H9 (cell line): ENCODE results near the gene RFPL1. TPM values are rescaled to one million over a fixed set of nuclear protein-coding genes. Genes with fewer than 3 reads are reported as not detected.

Source experiments
- DNase-seq: peaks from one replicate; pipeline ENCODE4 v3.0.0-alpha.2; 2017
- H2AFZ ChIP-seq: one replicate; pipeline ENCODE4 v1.6.1; 2013; ENCODE audit warnings: mild to moderate bottlenecking, low read length, control low read depth, moderate library complexity
- H2AK5ac ChIP-seq: 2 replicates; pipeline ENCODE4 v1.6.1; 2013; ENCODE audit warnings: low read length, control low read depth, mixed read lengths; ENCODE audit not compliant: insufficient read length
- H2BK120ac ChIP-seq: one replicate; pipeline ENCODE4 v1.6.1; 2013; ENCODE audit warnings: low read depth, mild to moderate bottlenecking, low read length, control low read depth, inconsistent platforms; ENCODE audit not compliant: poor library complexity, severe bottlenecking
- H2BK12ac ChIP-seq: 2 replicates; pipeline ENCODE4 v1.6.1; 2013; ENCODE audit warnings: low read length, control low read depth, mixed read lengths, low read depth; ENCODE audit not compliant: insufficient read length
- H2BK15ac ChIP-seq: 2 replicates; pipeline ENCODE4 v1.6.1; 2013; ENCODE audit warnings: low read depth, low read length, control low read depth
- H2BK20ac ChIP-seq: one replicate; pipeline ENCODE4 v1.6.1; 2013; ENCODE audit warnings: low read depth, mild to moderate bottlenecking, low read length, control low read depth, inconsistent platforms; ENCODE audit not compliant: poor library complexity, severe bottlenecking
- H2BK5ac ChIP-seq: 2 replicates; pipeline ENCODE4 v1.6.1; 2013; ENCODE audit warnings: low read length, control low read depth, mixed read lengths; ENCODE audit not compliant: insufficient read length
- H3K14ac ChIP-seq: 2 replicates; pipeline ENCODE4 v1.6.1; 2013; ENCODE audit warnings: low read length, control low read depth; ENCODE audit not compliant: insufficient read depth
- H3K18ac ChIP-seq: 2 replicates; pipeline ENCODE4 v1.6.1; 2013; ENCODE audit warnings: low read depth, mild to moderate bottlenecking, mixed read lengths, low read length, control low read depth; ENCODE audit not compliant: insufficient read length
- H3K23ac ChIP-seq: 2 replicates; pipeline ENCODE4 v1.6.1; 2013; ENCODE audit warnings: low read length, control low read depth, mixed read lengths, low read depth; ENCODE audit not compliant: insufficient read length
- H3K23me2 ChIP-seq: 2 replicates; pipeline ENCODE4 v1.6.1; 2013; ENCODE audit warnings: low read depth, mild to moderate bottlenecking, mixed read lengths, low read length, control low read depth; ENCODE audit not compliant: insufficient read length, poor library complexity, severe bottlenecking
- H3K27ac ChIP-seq: 2 replicates; pipeline ENCODE4 v1.5.1; 2013; ENCODE audit warnings: low read length, control low read depth, mixed read lengths, low read depth; ENCODE audit not compliant: insufficient read length
- H3K27me3 ChIP-seq: 2 replicates; pipeline ENCODE4 v1.6.1; 2013; ENCODE audit warnings: low read length, control low read depth, inconsistent platforms; ENCODE audit not compliant: insufficient read depth
- H3K4ac ChIP-seq: 2 replicates; pipeline ENCODE4 v1.6.1; 2013; ENCODE audit warnings: low read depth, mild to moderate bottlenecking, control low read depth, inconsistent platforms, low read length, moderate library complexity
- H3K4me1 ChIP-seq: 2 replicates; pipeline ENCODE4 v1.6.1; 2013; ENCODE audit warnings: low read length, control low read depth, inconsistent platforms; ENCODE audit not compliant: insufficient read depth
- H3K4me2 ChIP-seq: 2 replicates; pipeline ENCODE4 v1.6.1; 2013; ENCODE audit warnings: low read length, control low read depth, mixed read lengths; ENCODE audit not compliant: insufficient read length, insufficient read depth
- H3K56ac ChIP-seq: 2 replicates; pipeline ENCODE4 v1.6.1; 2013; ENCODE audit warnings: low read depth, mild to moderate bottlenecking, mixed read lengths, low read length, control low read depth; ENCODE audit not compliant: insufficient read length
- H3K79me1 ChIP-seq: 2 replicates; pipeline ENCODE4 v1.6.1; 2013; ENCODE audit warnings: low read depth, mild to moderate bottlenecking, moderate library complexity, low read length, control low read depth, inconsistent platforms; ENCODE audit not compliant: insufficient read depth, poor library complexity, severe bottlenecking
- H3K79me2 ChIP-seq: 2 replicates; pipeline ENCODE4 v1.6.1; 2013; ENCODE audit warnings: low read length, control low read depth, inconsistent platforms; ENCODE audit not compliant: insufficient read depth
- H3K9ac ChIP-seq: 2 replicates; pipeline ENCODE4 v1.6.1; 2013; ENCODE audit warnings: low read length, control low read depth, mixed read lengths; ENCODE audit not compliant: insufficient read length; ENCODE audit errors: extremely low read depth
- H3K9me3 ChIP-seq: one replicate; pipeline ENCODE4 v1.6.1; 2013; ENCODE audit warnings: low read depth, low read length, inconsistent platforms; ENCODE audit not compliant: control insufficient read depth
- H3T11ph ChIP-seq: one replicate; pipeline ENCODE4 v1.6.1; 2013; ENCODE audit warnings: mild to moderate bottlenecking, low read length, control low read depth, inconsistent platforms
- H4K20me1 ChIP-seq: one replicate; pipeline ENCODE4 v1.6.1; 2013; ENCODE audit not compliant: control insufficient read depth, insufficient read length, insufficient read depth
- H4K5ac ChIP-seq: 2 replicates; pipeline ENCODE4 v1.6.1; 2013; ENCODE audit warnings: low read depth, mild to moderate bottlenecking, mixed read lengths, low read length, control low read depth; ENCODE audit not compliant: insufficient read length
- H4K8ac ChIP-seq: replicated peaks from 2 replicates; pipeline ENCODE4 v1.6.1; 2013; ENCODE audit warnings: low read length, control low read depth, mixed read lengths, low read depth; ENCODE audit not compliant: insufficient read length
- H4K91ac ChIP-seq: 2 replicates; pipeline ENCODE4 v1.6.1; 2013; ENCODE audit warnings: low read depth, mild to moderate bottlenecking, moderate library complexity, mixed read lengths, low read length, control low read depth; ENCODE audit not compliant: insufficient read length
- H3K27ac Mint-ChIP-seq, 3 experiments: 2 replicates in 2 of 3; 3 replicates in 1 of 3; pipeline ENCODE4 v1.8.0; 2020 to 2021; ENCODE audit warnings: mixed read lengths in 3 of 3, mild to moderate bottlenecking in 1 of 3, moderate library complexity in 1 of 3
- H3K27me3 Mint-ChIP-seq: 2 replicates; pipeline ENCODE4 v1.8.0; 2021; ENCODE audit warnings: low read depth, mild to moderate bottlenecking, moderate library complexity, mixed read lengths
- H3K36me3 Mint-ChIP-seq, 3 experiments: 2 replicates in 2 of 3; 3 replicates in 1 of 3; pipeline ENCODE4 v1.8.0; 2020 to 2021; ENCODE audit warnings: low read depth in 3 of 3, mixed read lengths in 3 of 3; ENCODE audit not compliant: insufficient read depth in 1 of 3
- H3K4me1 Mint-ChIP-seq, 2 experiments: 2 replicates each; pipeline ENCODE4 v1.8.0; 2020; ENCODE audit warnings: mixed read lengths in 2 of 2
- H3K4me3 Mint-ChIP-seq, 2 experiments: 2 replicates in 1 of 2; 3 replicates in 1 of 2; pipeline ENCODE4 v1.8.0; 2020 to 2021; ENCODE audit warnings: mild to moderate bottlenecking in 2 of 2, mixed read lengths in 2 of 2, moderate library complexity in 1 of 2
- H3K9me3 Mint-ChIP-seq, 2 experiments: 2 replicates in 1 of 2; 3 replicates in 1 of 2; pipeline ENCODE4 v1.8.0; 2020; ENCODE audit warnings: mild to moderate bottlenecking in 2 of 2, mixed read lengths in 2 of 2, moderate library complexity in 1 of 2
- CTCF ChIP-seq: fragments of 200-600 bp; sonication (generic); conservative IDR thresholded peaks from 3 replicates; pipeline ENCODE4 v1.8.0; 2021; ENCODE audit warnings: antibody characterized with exemption, mild to moderate bottlenecking
- WGBS: extraction: QIAGEN DNeasy Blood & Tissue Kit; methylation state at CpG from one replicate; pipeline ENCODE4 v1.1.7; 2013; ENCODE audit warnings: missing lambda C conversion rate, low lambda C conversion rate, mixed read lengths; ENCODE audit not compliant: insufficient read length; ENCODE audit errors: extremely low coverage; 5-methylcytosine and 5-hydroxymethylcytosine counted together
- total RNA-seq: library from RNA; stranded (reverse); gene quantifications from 2 replicates; pipeline ENCODE4 v1.2.1, GENCODE V29; 2021

Gene RFPL1
- total RNA-seq, 1 experiment from 2014 or later, result not detected

- Histone ChIP-seq H3T11ph (no peak overlapping the region), H3K79me2 (no peaks in the 10 kb centered on the region), H4K20me1 (no peaks in the 10 kb centered on the region), H2BK15ac (no peak overlapping the region), H2BK5ac (no peak overlapping the region), H3K9ac (no peak overlapping the region), H3K79me1 (no peaks in the 10 kb centered on the region), H2BK12ac (no peak overlapping the region), H4K8ac (no peak overlapping the region), H2AK5ac (no peak overlapping the region), H3K18ac (no peak overlapping the region), H3K56ac (no peak overlapping the region), H3K14ac (no peak overlapping the region), H3K23ac (no peak overlapping the region), H3K27me3 (no peaks in the 10 kb centered on the region; the same call in 1 of the 2 replicates), H4K91ac (no peak overlapping the region), H4K5ac (no peak overlapping the region), H2AFZ (no peak overlapping the region), H3K4me2 (no peak overlapping the region), H3K27ac (no peak overlapping the region), H2BK120ac (no peak overlapping the region), H2BK20ac (no peak overlapping the region), H3K9me3 (no peaks in the 10 kb centered on the region), H3K4ac (no peak overlapping the region), H3K4me1 (no peaks in the 10 kb centered on the region; the same call in 1 of the 2 replicates), H3K23me2 (no peaks in the 10 kb centered on the region)
- H3K27me3 Mint-ChIP-seq, result no peaks in the 10 kb centered on the region; the same call in none of the 2 replicates
- H3K4me1 Mint-ChIP-seq, result peaks cover 6 to 8% of the 10 kb centered on the region in 2 experiments; a peak in 3 of 4 replicates
- no peak overlapping the region for H3K27ac Mint-ChIP-seq
- no CpG with 5 or more reads among the region's 5 CpGs for WGBS
- no peak overlapping the region for H3K4me3 Mint-ChIP-seq
- no peaks in the 10 kb centered on the region for H3K9me3 Mint-ChIP-seq
- DNase-seq, result no peak
- no peak for TF ChIP-seq CTCF
- H3K36me3 Mint-ChIP-seq, result no peaks in the 10 kb centered on the region
Observed at GRCh38 chr22:29447906-29448305, 9.5 kb downstream of the RFPL1 start.
